ENCODE results near the gene KDM4C.
"Not testable (repeated sequence)": the region's sequence is repeated elsewhere in the genome, so short reads cannot be mapped to it uniquely, and the experiment has no call there.

Gene KDM4C

GRCh38 chr9:6757456-6758247 is at the start of gene KDM4C:
Gene KDM4C (plus strand): TSS chr9:6757973. CDS start chr9:6792989, 35,016 bp downstream.
- DNase-seq = peak; percentile 96

GRCh38 chr9:6708732-6709131 is 49.0 kb upstream of the KDM4C start:
- no peak for DNase-seq

- DNase-seq = no peak
These were observed 46.4 kb upstream of the KDM4C start for GRCh38 chr9:6711403-6711802.

GRCh38 chr9:6712041-6712440 is 45.7 kb upstream of the KDM4C start:
- no peak for DNase-seq

- no peak for DNase-seq
These were observed 43.6 kb upstream of the KDM4C start for GRCh38 chr9:6714176-6714575.

GRCh38 chr9:6715153-6715754 is 42.5 kb upstream of the KDM4C start:
- DNase-seq = not testable (repeated sequence)

- DNase-seq = peak; percentile 91
These were observed 41.8 kb upstream of the KDM4C start for GRCh38 chr9:6715755-6716643.

GRCh38 chr9:6716766-6717165 is 41.0 kb upstream of the KDM4C start:
- DNase-seq = no peak

GRCh38 chr9:6723881-6724420 is 33.8 kb upstream of the KDM4C start:
- no peak for DNase-seq

- DNase-seq = no peak
These were observed 24.5 kb upstream of the KDM4C start for GRCh38 chr9:6733257-6733656.

GRCh38 chr9:6733831-6734230 is 23.9 kb upstream of the KDM4C start:
- DNase-seq = no peak

- no peak for DNase-seq
These were observed 22.4 kb upstream of the KDM4C start for GRCh38 chr9:6735422-6735821.

GRCh38 chr9:6739218-6739617 is 18.6 kb upstream of the KDM4C start:
- DNase-seq = no peak

GRCh38 chr9:6748861-6749260 is 8.9 kb upstream of the KDM4C start:
- not testable (repeated sequence) for DNase-seq

- DNase-seq = not testable (repeated sequence)
These were observed 2.9 kb upstream of the KDM4C start for GRCh38 chr9:6754861-6755260.

- DNase-seq = peak; percentile 85
These were observed 679 bp upstream of the KDM4C start for GRCh38 chr9:6757132-6757455.

- no peak for DNase-seq
These were observed 400 bp downstream of the KDM4C start for GRCh38 chr9:6758248-6758497.

- peak; percentile 75 for DNase-seq
These were observed 868 bp downstream of the KDM4C start for GRCh38 chr9:6758498-6759184.

GRCh38 chr9:6759185-6759977 is 1.6 kb downstream of the KDM4C start:
- peak; percentile 64 for DNase-seq

- peak; percentile 43 for DNase-seq
These were observed 3.5 kb downstream of the KDM4C start for GRCh38 chr9:6761306-6761705.

GRCh38 chr9:6763244-6763643 is 5.5 kb downstream of the KDM4C start:
- DNase-seq = peak; percentile 8

GRCh38 chr9:6764011-6764410 is 6.2 kb downstream of the KDM4C start:
- DNase-seq = no peak

Measured in activated CD8-positive, alpha-beta memory T cell treated with anti-CD3 and anti-CD28 coated beads, Interleukin-2, amount 50 U/mL, for 48 hours (primary cell).